ENCODE data around the gene PRDM11. TPM values are rescaled to one million over a fixed set of nuclear protein-coding genes. Genes with fewer than 3 reads are reported as not detected.
"Not testable (repeated sequence)": the region's sequence is repeated elsewhere in the genome, so short reads cannot be mapped to it uniquely, and the experiment has no call there.

Gene PRDM11
- total RNA-seq, 1 donor from 2014 or later, result 60.2 TPM

GRCh38 chr11:45113807-45114206 is 32.6 kb upstream of the PRDM11 start:
- no peak for DNase-seq (ENCODE audit: low spot score in 2 of 2, unreplicated experiment in 2 of 2)
- no peak overlapping the region for H3K4me3 Mint-ChIP-seq
- H3K4me1 Mint-ChIP-seq, result no peaks in the 10 kb centered on the region
- H3K36me3 Mint-ChIP-seq, result no peaks in the 10 kb centered on the region
- H3K27me3 Mint-ChIP-seq (ENCODE audit: low read depth), result peaks cover 46% of the 10 kb centered on the region
- no peak for TF ChIP-seq CTCF (IDR thresholded peaks at IDR 0.05; ENCODE audit: unreplicated experiment)
- peaks cover 6% of the 10 kb centered on the region for H3K9me3 Mint-ChIP-seq
- H3K27ac Mint-ChIP-seq, result no peak overlapping the region

GRCh38 chr11:45127836-45128235 is 18.6 kb upstream of the PRDM11 start:
- H3K4me3 Mint-ChIP-seq; H3K4me1 Mint-ChIP-seq; DNase-seq (ENCODE audit: low spot score in 2 of 2, unreplicated experiment in 2 of 2); H3K36me3 Mint-ChIP-seq; H3K27ac Mint-ChIP-seq: not testable (repeated sequence)
- peaks cover 33% of the 10 kb centered on the region for H3K27me3 Mint-ChIP-seq (ENCODE audit: low read depth)
- H3K9me3 Mint-ChIP-seq, result peaks cover 13% of the 10 kb centered on the region

- H3K9me3 Mint-ChIP-seq, result peaks cover 13% of the 10 kb centered on the region
- H3K27me3 Mint-ChIP-seq (ENCODE audit: low read depth), result peaks cover 74% of the 10 kb centered on the region
- H3K4me1 Mint-ChIP-seq, result no peaks in the 10 kb centered on the region
- no peak for TF ChIP-seq CTCF (IDR thresholded peaks at IDR 0.05; ENCODE audit: unreplicated experiment)
- H3K4me3 Mint-ChIP-seq, result no peak overlapping the region
- DNase-seq (ENCODE audit: low spot score in 2 of 2, unreplicated experiment in 2 of 2), result no peak
- H3K36me3 Mint-ChIP-seq, result peaks cover 2% of the 10 kb centered on the region
- H3K27ac Mint-ChIP-seq, result no peak overlapping the region
Measured at GRCh38 chr11:45133878-45134277, 12.6 kb upstream of the PRDM11 start.

- Mint-ChIP-seq H3K4me3 (no peak overlapping the region), H3K9me3 (no peaks in the 10 kb centered on the region), H3K27me3 (ENCODE audit: low read depth) (peaks cover 82% of the 10 kb centered on the region), H3K27ac (no peak overlapping the region), H3K36me3 (no peaks in the 10 kb centered on the region), H3K4me1 (peaks cover 6% of the 10 kb centered on the region)
- no peak for TF ChIP-seq CTCF (IDR thresholded peaks at IDR 0.05; ENCODE audit: unreplicated experiment)
- no peak for DNase-seq (ENCODE audit: low spot score in 2 of 2, unreplicated experiment in 2 of 2)
Measured at GRCh38 chr11:45141171-45141570, 5.3 kb upstream of the PRDM11 start.

GRCh38 chr11:45141631-45142030 is 4.8 kb upstream of the PRDM11 start:
- peaks cover 6% of the 10 kb centered on the region for H3K4me1 Mint-ChIP-seq
- no peak overlapping the region for H3K27ac Mint-ChIP-seq
- H3K36me3 Mint-ChIP-seq, result no peaks in the 10 kb centered on the region
- no peak for TF ChIP-seq CTCF (IDR thresholded peaks at IDR 0.05; ENCODE audit: unreplicated experiment)
- no peak for DNase-seq (ENCODE audit: low spot score in 2 of 2, unreplicated experiment in 2 of 2)
- H3K4me3 Mint-ChIP-seq, result no peak overlapping the region
- no peaks in the 10 kb centered on the region for H3K9me3 Mint-ChIP-seq
- peaks cover 79% of the 10 kb centered on the region for H3K27me3 Mint-ChIP-seq (ENCODE audit: low read depth)

- Mint-ChIP-seq H3K4me3 (no peak overlapping the region), H3K27me3 (ENCODE audit: low read depth) (peaks cover 77% of the 10 kb centered on the region), H3K27ac (no peak overlapping the region), H3K9me3 (no peaks in the 10 kb centered on the region), H3K4me1 (peaks cover 7% of the 10 kb centered on the region), H3K36me3 (no peaks in the 10 kb centered on the region)
- TF ChIP-seq CTCF (IDR thresholded peaks at IDR 0.05; ENCODE audit: unreplicated experiment), result no peak
- DNase-seq (ENCODE audit: low spot score in 2 of 2, unreplicated experiment in 2 of 2), result peak in 1 of 2 experiments; percentile 30
Measured at GRCh38 chr11:45142241-45143055, 4.0 kb upstream of the PRDM11 start.
